ENCODE results near the gene RHEB.

Gene RHEB

GRCh38 chr7:151462306-151462779 is 57.4 kb downstream of the RHEB start:
- 0 out of 2 replicates have a peak overlapping the region, but pooled peaks have one; percentile 3 for H3K4me3 ChIP-seq

GRCh38 chr7:151461942-151462230 is 57.8 kb downstream of the RHEB start:
- no peak overlapping the region for H3K9ac ChIP-seq
- peaks cover 45% of the 10 kb centered on the region for H3K9me3 ChIP-seq
- H3K27ac ChIP-seq = no peak overlapping the region
- no peak overlapping the region for H3K4me2 ChIP-seq
- H3K36me3 ChIP-seq = peaks cover 44% of the 10 kb centered on the region
- H3K4me1 ChIP-seq = peaks cover 6% of the 10 kb centered on the region; the same call in 1 of the 2 replicates
- H3K27me3 ChIP-seq = no peaks in the 10 kb centered on the region
- H3K4me3 ChIP-seq = no peak overlapping the region
- no peaks in the 10 kb centered on the region for H4K20me1 ChIP-seq
- no peak for TF ChIP-seq Cebpa-rat (IDR thresholded peaks at IDR 0.05)

More at GRCh38 chr7:151462306-151462779, 57.4 kb downstream of the RHEB start:
- peaks cover 49% of the 10 kb centered on the region for H3K36me3 ChIP-seq
- H3K9ac ChIP-seq = no peak overlapping the region
- no peak overlapping the region for H3K4me2 ChIP-seq
- no peak for TF ChIP-seq Cebpa-rat (IDR thresholded peaks at IDR 0.05)
- H4K20me1 ChIP-seq = peaks cover 3% of the 10 kb centered on the region
- no peaks in the 10 kb centered on the region for H3K27me3 ChIP-seq
- peaks cover 1% of the 10 kb centered on the region; the same call in 1 of the 2 replicates for H3K4me1 ChIP-seq
- peaks cover 49% of the 10 kb centered on the region for H3K9me3 ChIP-seq
- no peak overlapping the region for H3K27ac ChIP-seq

GRCh38 chr7:151461096-151461941 is 58.4 kb downstream of the RHEB start:
- H3K27ac ChIP-seq = no peak overlapping the region
- no peak for TF ChIP-seq Cebpa-rat (IDR thresholded peaks at IDR 0.05)
- H3K4me2 ChIP-seq = no peak overlapping the region
- no peak overlapping the region for H3K4me3 ChIP-seq
- H3K9ac ChIP-seq = no peak overlapping the region
- H3K4me1 ChIP-seq = peaks cover 10% of the 10 kb centered on the region; the same call in 1 of the 2 replicates
- no peaks in the 10 kb centered on the region for H3K27me3 ChIP-seq
- H4K20me1 ChIP-seq = no peaks in the 10 kb centered on the region
- H3K36me3 ChIP-seq = peaks cover 40% of the 10 kb centered on the region
- H3K9me3 ChIP-seq = peaks cover 43% of the 10 kb centered on the region

- no peaks in the 10 kb centered on the region for H3K27me3 ChIP-seq
- H4K20me1 ChIP-seq = no peaks in the 10 kb centered on the region
- no peak overlapping the region for H3K4me2 ChIP-seq
- no peak overlapping the region for H3K27ac ChIP-seq
- peaks cover 32% of the 10 kb centered on the region for H3K36me3 ChIP-seq
- peaks cover 35% of the 10 kb centered on the region for H3K9me3 ChIP-seq
- H3K9ac ChIP-seq = no peak overlapping the region
- H3K4me1 ChIP-seq = peaks cover 10% of the 10 kb centered on the region; the same call in 1 of the 2 replicates
- no peak for TF ChIP-seq Cebpa-rat (IDR thresholded peaks at IDR 0.05)
- H3K4me3 ChIP-seq = no peak overlapping the region
Observed at GRCh38 chr7:151460474-151460855, 59.2 kb downstream of the RHEB start.

- Histone ChIP-seq H3K4me3 (no peak overlapping the region), H3K4me2 (no peak overlapping the region), H3K27ac (no peak overlapping the region), H4K20me1 (no peaks in the 10 kb centered on the region), H3K9me3 (peaks cover 29% of the 10 kb centered on the region), H3K4me1 (peaks cover 14% of the 10 kb centered on the region; the same call in 1 of the 2 replicates), H3K27me3 (no peaks in the 10 kb centered on the region), H3K36me3 (peaks cover 26% of the 10 kb centered on the region), H3K9ac (no peak overlapping the region)
- no peak for TF ChIP-seq Cebpa-rat (IDR thresholded peaks at IDR 0.05)
Observed at GRCh38 chr7:151459726-151460473, 59.8 kb downstream of the RHEB start.

GRCh38 chr7:151457534-151457933 is 62.2 kb downstream of the RHEB start:
- Histone ChIP-seq H3K4me3 (no peak overlapping the region), H3K4me2 (no peak overlapping the region), H3K36me3 (peaks cover 4% of the 10 kb centered on the region; the same call in 1 of the 2 replicates)

GRCh38 chr7:151456782-151457181 is 62.9 kb downstream of the RHEB start:
- H3K27ac ChIP-seq = no peak overlapping the region
- no peaks in the 10 kb centered on the region for H3K9me3 ChIP-seq
- H3K36me3 ChIP-seq = no peaks in the 10 kb centered on the region
- TF ChIP-seq Cebpa-rat (IDR thresholded peaks at IDR 0.05) = no peak
- H3K27me3 ChIP-seq = no peaks in the 10 kb centered on the region
- H3K4me1 ChIP-seq = peaks cover 17% of the 10 kb centered on the region; the same call in 1 of the 2 replicates
- H3K9ac ChIP-seq = no peak overlapping the region
- no peaks in the 10 kb centered on the region for H4K20me1 ChIP-seq
- no peak overlapping the region for H3K4me3 ChIP-seq
- H3K4me2 ChIP-seq = peak overlapping the region; percentile 27; the same call in 1 of the 2 replicates

More at GRCh38 chr7:151457534-151457933, 62.2 kb downstream of the RHEB start:
- TF ChIP-seq Cebpa-rat (IDR thresholded peaks at IDR 0.05) = no peak
- Histone ChIP-seq H3K4me1 (peaks cover 17% of the 10 kb centered on the region; the same call in 1 of the 2 replicates), H3K9ac (no peak overlapping the region), H4K20me1 (no peaks in the 10 kb centered on the region), H3K27ac (no peak overlapping the region), H3K9me3 (peaks cover 5% of the 10 kb centered on the region), H3K27me3 (no peaks in the 10 kb centered on the region)

GRCh38 chr7:151456276-151456675 is 63.4 kb downstream of the RHEB start:
- Histone ChIP-seq H3K4me2 (no peak overlapping the region), H3K9ac (no peak overlapping the region), H3K27ac (no peak overlapping the region)

GRCh38 chr7:151455690-151456089 is 64.0 kb downstream of the RHEB start:
- no peak overlapping the region for H3K4me2 ChIP-seq
- no peaks in the 10 kb centered on the region for H3K27me3 ChIP-seq
- H3K4me1 ChIP-seq = peaks cover 17% of the 10 kb centered on the region; the same call in 1 of the 2 replicates
- H3K9ac ChIP-seq = no peak overlapping the region
- no peak overlapping the region for H3K4me3 ChIP-seq
- H4K20me1 ChIP-seq = no peaks in the 10 kb centered on the region; the same call in 1 of the 2 replicates
- H3K9me3 ChIP-seq = no peaks in the 10 kb centered on the region
- H3K27ac ChIP-seq = no peak overlapping the region
- H3K36me3 ChIP-seq = no peaks in the 10 kb centered on the region
- TF ChIP-seq Cebpa-rat (IDR thresholded peaks at IDR 0.05) = no peak

More at GRCh38 chr7:151456276-151456675, 63.4 kb downstream of the RHEB start:
- no peaks in the 10 kb centered on the region for H3K36me3 ChIP-seq
- H3K27me3 ChIP-seq = no peaks in the 10 kb centered on the region
- TF ChIP-seq Cebpa-rat (IDR thresholded peaks at IDR 0.05) = no peak
- H4K20me1 ChIP-seq = no peaks in the 10 kb centered on the region; the same call in 1 of the 2 replicates
- H3K4me1 ChIP-seq = peaks cover 17% of the 10 kb centered on the region; the same call in 1 of the 2 replicates
- H3K9me3 ChIP-seq = no peaks in the 10 kb centered on the region
- H3K4me3 ChIP-seq = no peak overlapping the region

Measured in BLaER1 (cell line).